NCI-H226 (cell line): ENCODE results near the gene USP13.

ENCODE experiments used
- DNase-seq: peaks from one replicate; pipeline ENCODE4 v3.0.0-alpha.2; 2015

USP13 gene

DNA sequence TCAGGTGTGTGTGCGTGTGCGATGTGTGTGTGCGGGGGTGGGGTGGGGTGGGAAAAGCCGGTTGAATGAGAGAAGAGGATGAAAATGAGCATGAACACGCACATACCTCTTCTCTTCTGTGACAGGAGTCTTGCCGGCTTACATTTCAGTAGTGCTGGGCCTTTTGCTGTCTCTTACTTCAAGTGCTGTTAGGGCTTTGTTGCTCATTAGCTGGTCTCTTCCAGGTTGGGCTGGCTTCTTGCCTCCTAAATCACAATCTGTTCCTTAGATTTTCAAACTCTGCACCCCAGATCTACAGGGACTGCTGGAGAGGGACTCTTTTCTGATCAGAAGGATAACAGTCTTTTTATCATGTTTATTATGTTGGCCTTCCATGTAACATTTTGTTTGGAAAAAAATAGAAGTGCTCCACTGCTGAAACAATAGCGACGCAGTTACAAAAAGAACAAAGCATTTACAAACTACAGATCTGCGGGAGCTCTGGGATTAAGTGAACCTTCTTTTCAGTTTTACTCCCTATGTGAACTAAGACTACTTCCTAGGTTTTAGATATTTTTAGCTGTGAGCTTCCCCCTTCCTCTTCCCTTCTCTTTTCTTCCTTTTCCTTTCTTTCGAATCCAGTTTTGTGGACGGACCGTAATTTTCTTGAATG lies 48.5 kb downstream of the USP13 start:
- no peak for DNase-seq

- DNase-seq: no peak
These were observed 49.6 kb downstream of the USP13 start for GRCh38 chr3:179702271-179702947.

GRCh38 chr3:179703816-179704215 lies 51.0 kb downstream of the USP13 start:
- no peak for DNase-seq

GRCh38 chr3:179706233-179706632 lies 53.4 kb downstream of the USP13 start:
- DNase-seq: no peak

- no peak for DNase-seq
These were observed 57.2 kb downstream of the USP13 start for GRCh38 chr3:179710079-179710478.

GRCh38 chr3:179713643-179714090 lies 60.8 kb downstream of the USP13 start:
- DNase-seq: no peak

GRCh38 chr3:179715582-179715981 lies 62.7 kb downstream of the USP13 start:
- no peak for DNase-seq

DNA sequence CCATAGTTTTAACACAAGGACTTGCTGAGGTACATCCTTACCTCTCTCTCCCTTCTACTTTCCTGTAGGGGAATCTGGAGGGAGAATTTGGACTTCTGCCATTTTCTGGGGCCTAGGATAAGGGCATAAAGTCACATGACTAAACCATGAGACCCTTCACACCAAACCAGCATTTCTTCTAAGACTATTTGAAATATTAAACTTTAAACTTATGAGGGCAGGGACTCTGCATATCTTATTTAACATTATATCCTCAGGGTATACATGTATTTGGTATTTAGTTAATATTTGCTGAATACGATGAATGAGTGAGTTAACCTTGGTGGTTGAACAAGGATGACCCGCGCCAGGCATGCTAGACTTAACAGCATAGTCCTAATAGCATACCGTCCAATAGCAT lies 63.4 kb downstream of the USP13 start:
- DNase-seq: no peak

- no peak for DNase-seq
These were observed 64.0 kb downstream of the USP13 start for GRCh38 chr3:179716811-179717210.

DNA sequence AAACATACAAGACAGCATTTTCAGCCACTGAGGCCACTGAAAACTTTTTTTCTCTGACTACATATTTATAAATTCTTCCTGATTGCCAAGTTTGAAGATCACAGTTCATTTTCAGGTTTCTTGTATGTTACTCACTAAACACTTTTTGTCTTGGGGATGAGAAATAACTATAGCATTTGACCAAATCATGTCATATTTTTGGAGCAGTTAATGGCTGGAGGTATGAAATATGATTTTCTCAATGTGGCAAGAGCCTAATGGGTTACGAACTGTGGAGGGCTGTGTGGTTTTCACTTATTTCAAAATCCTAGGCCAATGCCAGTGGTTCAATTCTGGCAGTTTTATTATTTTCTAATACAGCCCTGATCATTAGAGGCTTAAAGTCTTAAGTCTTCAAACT lies 64.4 kb downstream of the USP13 start:
- no peak for DNase-seq

GRCh38 chr3:179719048-179719734 lies 66.4 kb downstream of the USP13 start:
- DNase-seq: no peak

GRCh38 chr3:179720196-179720595 lies 67.4 kb downstream of the USP13 start:
- no peak for DNase-seq

DNA sequence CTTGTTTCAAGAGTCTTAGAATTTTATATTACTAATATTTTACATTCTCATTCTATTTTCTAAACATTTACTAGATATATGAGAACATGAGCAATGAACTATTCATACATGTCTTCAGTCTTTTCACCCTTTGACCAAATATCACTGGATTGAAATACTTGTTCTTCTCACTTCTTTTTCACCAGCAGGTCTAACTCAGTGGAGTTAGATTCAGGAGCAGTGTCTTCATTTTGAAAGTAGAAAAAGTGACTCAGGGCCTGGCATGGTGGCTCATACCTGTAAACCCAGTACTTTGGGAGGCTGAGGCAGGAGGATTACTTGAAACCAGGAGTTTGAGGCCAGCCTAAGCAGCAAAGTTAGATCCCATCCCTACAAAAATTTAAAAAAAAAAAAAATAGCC lies 70.8 kb downstream of the USP13 start:
- no peak for DNase-seq

DNA sequence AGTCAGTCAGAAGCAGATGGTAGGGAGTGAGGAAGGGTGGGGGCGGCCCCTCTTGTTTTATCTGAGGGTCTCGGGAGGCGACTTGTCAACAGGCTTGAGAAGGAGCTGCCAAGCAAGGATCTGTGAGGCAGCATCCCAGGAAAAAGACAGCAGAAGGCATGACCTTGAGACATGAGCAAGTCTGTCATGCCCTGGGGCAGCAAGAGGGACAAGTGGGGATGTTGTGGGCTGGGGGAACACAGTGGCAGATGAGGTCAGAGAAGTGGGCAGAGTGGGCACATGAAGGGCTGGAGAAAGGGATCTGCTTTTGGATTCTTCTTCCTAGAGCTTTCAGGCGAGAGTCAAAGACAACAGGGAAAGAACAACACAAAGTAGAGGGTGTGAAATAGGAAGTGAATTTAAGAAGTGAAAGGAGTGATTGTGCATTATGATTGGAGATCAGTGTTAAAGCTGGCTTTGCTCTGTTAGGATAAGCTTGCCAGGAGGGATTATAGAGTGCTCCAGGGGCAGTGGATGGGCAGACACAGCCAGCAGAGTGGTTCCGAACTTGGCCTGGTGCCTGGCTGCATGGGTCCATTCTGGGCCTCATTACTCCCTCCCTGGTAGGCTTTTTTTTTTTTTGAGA lies 73.3 kb downstream of the USP13 start:
- DNase-seq: no peak

- DNase-seq: no peak
These were observed 76.2 kb downstream of the USP13 start for GRCh38 chr3:179729086-179729485.

DNA sequence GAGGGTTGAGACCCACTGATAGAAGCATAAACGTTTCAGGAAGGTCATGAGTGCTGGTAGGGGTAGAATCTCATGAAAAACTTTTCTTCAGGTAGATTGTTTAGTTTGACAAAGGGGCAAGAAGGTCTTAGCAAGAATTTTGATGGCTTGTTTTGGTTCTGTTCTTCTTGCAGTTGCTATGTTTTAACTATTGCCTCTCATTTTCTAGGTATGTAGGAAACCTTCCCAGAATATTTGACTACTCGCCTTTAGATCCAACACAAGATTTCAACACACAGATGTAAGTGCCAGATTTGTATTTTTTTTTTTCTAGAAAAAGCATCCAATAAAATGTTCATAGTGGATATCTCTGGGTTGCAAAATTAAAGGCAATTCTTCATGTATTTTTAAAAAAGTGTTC lies 77.1 kb downstream of the USP13 start:
- no peak for DNase-seq

DNA sequence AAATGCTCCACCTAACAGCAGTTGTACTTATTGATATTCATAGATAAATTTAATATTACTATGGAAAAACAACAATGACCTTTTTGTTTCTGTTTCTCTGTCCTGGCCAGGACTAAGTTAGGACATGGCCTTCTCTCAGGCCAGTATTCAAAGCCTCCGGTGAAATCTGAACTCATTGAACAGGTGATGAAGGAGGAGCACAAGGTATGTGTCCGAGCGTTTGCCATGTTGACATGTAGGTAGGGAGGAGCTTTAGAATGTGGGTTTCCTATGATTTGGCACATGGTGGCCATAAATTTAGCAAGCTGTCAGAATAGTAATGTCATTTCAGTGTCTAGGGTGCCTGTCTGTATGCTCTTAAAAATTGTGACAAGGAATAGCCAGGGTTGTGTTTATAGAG lies 77.7 kb downstream of the USP13 start:
- DNase-seq: no peak

- DNase-seq: no peak
These were observed 78.7 kb downstream of the USP13 start for GRCh38 chr3:179731544-179731943.

DNA sequence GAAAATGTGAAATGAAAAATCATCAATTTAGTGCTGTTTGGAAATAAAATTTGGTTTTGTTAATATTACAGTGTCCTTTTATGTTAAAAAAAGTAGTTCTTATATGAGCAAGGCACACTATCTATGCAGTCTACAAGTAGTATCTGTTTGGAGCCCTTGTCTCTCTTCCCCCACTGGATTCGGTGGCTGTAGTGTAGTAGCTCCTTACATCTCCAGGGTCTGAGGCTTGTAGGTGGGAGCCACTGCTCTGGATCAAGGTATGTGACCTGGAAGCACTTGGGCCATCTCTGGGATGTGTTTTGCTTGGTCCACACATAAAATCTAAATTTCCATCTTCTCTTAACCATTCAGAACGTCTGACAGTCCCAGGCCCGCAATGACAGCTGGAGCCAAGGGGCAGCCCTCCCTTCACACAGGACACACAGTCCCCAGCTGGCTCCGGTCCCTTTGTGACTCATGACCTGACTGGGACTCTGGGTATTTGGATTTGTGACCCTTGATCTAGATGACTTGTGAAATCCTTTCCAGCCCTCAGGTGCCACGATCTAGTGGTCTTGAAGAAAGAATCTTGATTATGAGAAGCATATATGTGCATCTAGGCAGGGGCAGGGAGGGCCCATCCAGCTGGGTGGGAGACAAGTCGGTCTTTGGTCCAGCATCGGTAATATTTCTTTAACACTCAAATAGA lies 80.0 kb downstream of the USP13 start:
- no peak for DNase-seq

DNA sequence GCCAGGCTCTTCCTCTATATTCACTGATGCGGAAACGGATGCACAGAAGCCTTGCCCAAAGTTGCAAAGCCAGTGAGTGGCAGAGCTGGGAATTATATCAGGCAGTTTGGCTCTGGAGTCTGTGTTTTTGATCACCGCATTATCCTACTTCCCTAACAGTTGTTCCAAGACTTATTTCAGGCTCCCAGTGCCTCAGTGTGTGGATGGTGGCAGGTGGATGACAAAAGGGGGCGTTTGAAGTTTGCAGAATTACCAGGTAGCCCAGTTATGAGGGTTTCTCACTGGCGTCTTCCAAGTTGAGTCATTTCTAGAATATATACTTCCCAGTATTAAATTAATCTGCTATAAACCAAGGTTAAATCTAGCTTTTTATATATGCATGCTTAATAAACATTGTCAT lies 81.0 kb downstream of the USP13 start:
- DNase-seq: no peak

GRCh38 chr3:179734497-179735281 lies 81.8 kb downstream of the USP13 start:
- no peak for DNase-seq

- no peak for DNase-seq
These were observed 82.5 kb downstream of the USP13 start for GRCh38 chr3:179735321-179735720.
